NK-92 (cell line): ENCODE results near the gene ALG12.
A peak's percentile ranks its signal among the peaks of the same experiment; 100 is the strongest.

ENCODE experiments used
- DNase-seq: peaks from one replicate; lab custom pipeline; 2025; ENCODE audit not compliant: unreplicated experiment; lab: John Stamatoyannopoulos, UW

Gene ALG12

GRCh38 chr22:49917974-49918910 lies at the start of gene ALG12, which contains the start of gene CRELD2:
Gene ALG12, minus strand, starts transcription at chr22:49918438. Its CDS starts 4,673 bp downstream, at chr22:49913765.
Gene CRELD2, plus strand, starts transcription at chr22:49918634. Its CDS starts 136 bp downstream, at chr22:49918770.
- peak; percentile 77 for DNase-seq

DNA sequence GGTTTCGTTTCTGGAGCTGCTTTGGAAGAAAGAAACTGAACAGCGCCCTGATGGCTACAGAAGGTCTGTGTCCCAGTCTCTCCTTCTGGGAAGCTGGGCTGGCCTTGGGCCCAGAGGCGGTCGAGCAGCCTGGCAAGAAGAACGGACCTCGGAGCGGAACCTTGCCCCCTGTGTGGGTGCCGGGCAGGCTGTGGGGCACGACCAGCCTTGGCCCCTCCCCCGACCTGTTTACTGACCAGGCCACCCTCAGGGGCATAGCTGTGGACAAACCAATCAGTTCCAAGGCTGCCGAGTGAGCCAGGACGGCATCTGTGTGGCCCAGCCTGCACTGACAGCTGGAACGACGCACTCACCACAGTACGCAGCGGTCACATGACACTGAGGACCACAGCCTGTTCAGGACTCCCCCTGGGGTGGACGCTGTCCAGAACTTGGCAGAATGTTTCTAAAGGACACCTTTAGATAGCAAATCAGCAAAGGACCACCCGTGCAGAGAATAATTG lies 49.5 kb upstream of the ALG12 start:
- no peak for DNase-seq

- no peak for DNase-seq
Observed at GRCh38 chr22:49966774-49967705, 48.8 kb upstream of the ALG12 start.

DNA sequence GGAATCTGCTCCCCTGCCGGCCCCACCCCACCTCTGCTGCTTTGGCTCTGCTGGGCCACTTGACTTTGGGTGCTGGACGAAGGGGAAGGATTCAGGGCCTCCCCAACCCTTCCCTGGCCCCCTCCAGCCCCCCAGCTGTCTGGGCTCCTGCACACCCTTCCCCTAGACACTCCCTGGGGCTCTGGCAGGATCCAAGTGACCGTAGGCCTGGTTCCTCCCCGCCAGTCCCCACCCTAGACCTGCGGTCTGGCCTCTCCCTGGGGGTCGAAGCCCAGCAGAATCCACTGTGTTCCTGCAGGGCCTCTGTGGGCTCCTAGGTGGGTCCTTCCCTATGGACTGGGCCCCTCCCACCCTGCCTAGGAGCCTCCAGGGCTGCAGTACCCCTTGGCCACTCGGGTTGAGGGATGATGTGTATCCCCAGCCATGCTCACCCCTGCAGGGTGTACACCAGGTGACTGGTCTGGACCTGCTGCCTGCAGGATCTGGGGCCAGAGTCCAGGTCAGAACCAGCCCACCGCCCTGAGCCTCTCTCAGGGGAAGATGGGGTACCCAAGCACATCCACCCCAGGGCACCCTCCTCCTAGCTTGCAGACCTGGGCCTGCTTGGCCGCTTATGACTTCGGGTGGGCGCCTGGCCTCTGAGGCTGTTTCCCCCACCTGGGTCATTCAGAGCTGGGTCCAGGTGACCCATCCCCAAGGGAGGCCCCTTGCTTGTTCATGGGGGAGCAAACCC lies 48.0 kb upstream of the ALG12 start:
- no peak for DNase-seq

- no peak for DNase-seq
Observed at GRCh38 chr22:49965091-49966040, 47.1 kb upstream of the ALG12 start.

DNA sequence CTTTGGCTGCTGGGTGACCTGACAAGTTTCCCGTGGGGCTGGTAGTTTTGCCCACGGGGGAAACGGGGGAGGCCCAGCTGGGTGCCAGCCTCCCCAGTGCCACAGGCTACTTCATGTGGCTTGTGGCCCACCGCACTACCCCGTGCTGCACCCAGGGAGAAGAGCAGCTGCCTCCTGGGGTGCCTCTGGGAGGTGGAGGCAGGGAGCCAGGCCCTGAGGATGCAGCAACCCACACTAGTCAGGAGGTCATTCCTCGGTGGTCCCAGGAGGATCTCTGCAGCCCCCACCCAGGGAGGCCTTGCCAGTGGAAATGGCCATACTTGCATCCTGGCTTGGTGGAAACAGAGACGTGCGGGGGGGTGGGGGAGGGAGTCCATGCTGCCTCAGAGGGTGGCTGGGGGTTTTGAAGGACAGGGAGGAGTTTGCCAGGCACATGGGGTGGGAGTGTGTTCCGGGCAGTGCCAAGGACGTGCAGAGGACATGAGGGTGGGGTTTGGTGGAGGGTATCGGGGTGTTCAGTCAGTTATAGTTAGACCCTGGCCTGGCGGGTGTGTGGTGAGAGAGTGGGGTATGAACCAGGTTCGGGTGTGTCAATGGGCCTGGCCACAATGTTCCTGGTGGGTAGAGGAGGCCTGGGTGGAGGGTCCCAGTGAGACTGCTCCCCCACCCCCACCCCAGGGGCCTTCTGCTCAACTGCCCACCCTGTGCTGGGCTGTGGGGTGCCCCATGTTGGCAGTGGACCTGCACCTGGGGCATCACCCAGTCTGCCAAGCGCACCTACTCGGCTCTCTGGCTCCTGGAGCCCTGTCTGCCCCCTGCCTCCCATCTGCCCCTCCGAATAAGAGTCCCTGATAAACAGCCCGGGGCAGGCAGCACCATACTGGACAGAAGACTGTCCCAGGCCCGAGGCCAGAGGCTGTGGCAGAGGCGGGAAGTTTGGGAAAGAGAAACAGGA lies 46.2 kb upstream of the ALG12 start:
- no peak for DNase-seq

DNA sequence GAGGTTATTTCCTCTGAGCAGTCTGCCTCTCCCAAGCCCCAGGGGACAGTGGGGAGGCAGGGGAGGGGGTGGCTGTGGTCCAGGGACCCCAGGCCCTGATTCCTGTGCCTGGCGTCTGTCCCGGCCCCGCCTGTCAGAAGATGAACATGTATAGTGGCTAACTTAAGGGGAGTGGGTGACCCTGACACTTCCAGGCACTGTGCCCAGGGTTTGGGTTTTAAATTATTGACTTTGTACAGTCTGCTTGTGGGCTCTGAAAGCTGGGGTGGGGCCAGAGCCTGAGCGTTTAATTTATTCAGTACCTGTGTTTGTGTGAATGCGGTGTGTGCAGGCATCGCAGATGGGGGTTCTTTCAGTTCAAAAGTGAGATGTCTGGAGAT lies 45.4 kb upstream of the ALG12 start:
- DNase-seq, result no peak

GRCh38 chr22:49962751-49963646 lies 44.8 kb upstream of the ALG12 start:
- DNase-seq, result no peak

DNA sequence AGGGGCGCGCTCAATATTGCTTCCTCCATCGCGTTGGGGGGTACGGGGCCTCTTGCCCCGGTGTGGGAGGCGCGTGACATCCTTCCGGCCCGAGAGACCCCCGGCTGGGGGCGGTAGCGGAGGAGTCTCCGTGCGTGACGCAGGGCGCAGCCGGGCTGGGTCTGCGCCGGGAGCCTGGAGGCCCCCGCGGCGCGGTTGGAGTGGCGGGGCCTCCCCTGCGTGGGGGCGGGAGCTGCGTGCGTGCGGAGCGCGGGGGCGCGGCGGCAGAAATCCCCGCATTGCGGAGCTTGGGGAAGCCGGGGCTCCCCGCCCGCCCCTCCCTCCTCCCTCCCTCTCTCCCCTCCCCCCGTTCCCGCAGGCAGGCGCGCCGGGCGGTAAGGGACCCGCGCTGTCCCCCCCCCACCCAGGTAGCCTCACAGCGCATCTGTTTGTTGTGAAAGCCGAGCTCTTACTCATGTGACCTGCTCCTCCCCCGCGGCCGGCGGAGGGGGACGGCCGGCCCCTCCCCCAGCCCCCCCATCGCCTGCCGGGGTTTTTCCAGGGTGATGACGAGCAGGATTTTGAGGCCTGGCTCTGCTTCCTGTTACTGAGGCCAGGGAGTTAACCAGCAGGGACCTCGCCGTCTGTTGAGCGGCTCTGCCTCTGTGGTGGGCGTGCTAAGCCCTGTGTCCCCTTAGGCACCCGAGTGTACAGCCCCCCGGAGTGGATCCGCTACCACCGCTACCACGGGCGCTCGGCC lies 43.9 kb upstream of the ALG12 start:
- DNase-seq, result no peak

- no peak for DNase-seq
Observed at GRCh38 chr22:49961601-49962011, 43.4 kb upstream of the ALG12 start.

- DNase-seq, result no peak
Observed at GRCh38 chr22:49961005-49961600, 42.9 kb upstream of the ALG12 start.

- DNase-seq, result peak; percentile 28
Observed at GRCh38 chr22:49960159-49961004, 42.1 kb upstream of the ALG12 start, which contains the start of gene PIM3. Gene PIM3, plus strand, starts transcription at chr22:49960772. Its CDS starts 176 bp downstream, at chr22:49960948.

- DNase-seq, result no peak
Observed at GRCh38 chr22:49959782-49960158, 41.5 kb upstream of the ALG12 start.

GRCh38 chr22:49958931-49959781 lies 40.9 kb upstream of the ALG12 start:
- no peak for DNase-seq
